ENCODE data around the gene GMIP. TPM values are rescaled to one million over a fixed set of nuclear protein-coding genes. Genes with fewer than 3 reads are reported as not detected.

Gene GMIP
- total and polyA plus RNA-seq, 2 of the 13 experiments (the other 11 are each of a cell fraction or from before 2014, with no cell fraction given), result 1.5 to 1.8 TPM

DNA sequence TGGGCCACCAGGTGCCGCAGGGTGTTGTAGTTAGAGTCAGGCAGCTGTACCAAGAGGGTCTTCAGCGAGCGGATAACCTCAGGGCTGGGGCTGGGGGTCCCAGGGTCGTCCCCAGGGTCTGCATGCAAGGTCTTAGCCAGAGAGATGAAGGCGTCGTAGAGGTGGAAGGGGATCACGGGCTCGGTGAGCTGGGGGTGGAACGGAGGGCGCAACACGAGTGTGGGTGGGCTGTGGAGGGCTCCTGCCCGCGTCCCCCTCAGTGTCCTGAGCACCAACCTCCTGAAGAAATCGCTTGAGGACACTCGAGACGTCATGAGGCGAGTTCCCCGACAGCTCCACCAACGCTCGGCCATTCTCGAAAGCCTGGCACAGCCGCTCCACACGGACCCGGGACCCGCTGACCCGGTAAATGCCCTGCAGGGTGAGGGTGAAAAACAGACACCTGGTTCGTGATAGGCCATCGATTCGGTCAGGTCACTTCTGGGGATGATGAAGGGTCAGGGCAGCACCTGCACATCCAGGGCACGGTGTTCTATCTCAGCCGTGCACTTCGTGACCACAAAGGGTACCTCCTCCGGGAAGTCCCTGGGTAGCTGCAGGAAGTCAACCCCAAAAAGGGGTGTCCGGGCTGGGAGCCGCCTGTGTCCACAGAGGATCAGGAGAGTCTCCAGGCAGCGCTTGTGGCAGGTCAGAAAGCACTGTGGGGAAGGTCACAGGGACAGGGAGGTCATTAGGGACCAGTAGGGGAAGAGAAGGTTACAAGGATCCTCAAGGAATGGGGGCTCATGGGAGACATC lies 8.7 kb downstream of the GMIP start (continued):
- TF ChIP-seq, protein P1, sequence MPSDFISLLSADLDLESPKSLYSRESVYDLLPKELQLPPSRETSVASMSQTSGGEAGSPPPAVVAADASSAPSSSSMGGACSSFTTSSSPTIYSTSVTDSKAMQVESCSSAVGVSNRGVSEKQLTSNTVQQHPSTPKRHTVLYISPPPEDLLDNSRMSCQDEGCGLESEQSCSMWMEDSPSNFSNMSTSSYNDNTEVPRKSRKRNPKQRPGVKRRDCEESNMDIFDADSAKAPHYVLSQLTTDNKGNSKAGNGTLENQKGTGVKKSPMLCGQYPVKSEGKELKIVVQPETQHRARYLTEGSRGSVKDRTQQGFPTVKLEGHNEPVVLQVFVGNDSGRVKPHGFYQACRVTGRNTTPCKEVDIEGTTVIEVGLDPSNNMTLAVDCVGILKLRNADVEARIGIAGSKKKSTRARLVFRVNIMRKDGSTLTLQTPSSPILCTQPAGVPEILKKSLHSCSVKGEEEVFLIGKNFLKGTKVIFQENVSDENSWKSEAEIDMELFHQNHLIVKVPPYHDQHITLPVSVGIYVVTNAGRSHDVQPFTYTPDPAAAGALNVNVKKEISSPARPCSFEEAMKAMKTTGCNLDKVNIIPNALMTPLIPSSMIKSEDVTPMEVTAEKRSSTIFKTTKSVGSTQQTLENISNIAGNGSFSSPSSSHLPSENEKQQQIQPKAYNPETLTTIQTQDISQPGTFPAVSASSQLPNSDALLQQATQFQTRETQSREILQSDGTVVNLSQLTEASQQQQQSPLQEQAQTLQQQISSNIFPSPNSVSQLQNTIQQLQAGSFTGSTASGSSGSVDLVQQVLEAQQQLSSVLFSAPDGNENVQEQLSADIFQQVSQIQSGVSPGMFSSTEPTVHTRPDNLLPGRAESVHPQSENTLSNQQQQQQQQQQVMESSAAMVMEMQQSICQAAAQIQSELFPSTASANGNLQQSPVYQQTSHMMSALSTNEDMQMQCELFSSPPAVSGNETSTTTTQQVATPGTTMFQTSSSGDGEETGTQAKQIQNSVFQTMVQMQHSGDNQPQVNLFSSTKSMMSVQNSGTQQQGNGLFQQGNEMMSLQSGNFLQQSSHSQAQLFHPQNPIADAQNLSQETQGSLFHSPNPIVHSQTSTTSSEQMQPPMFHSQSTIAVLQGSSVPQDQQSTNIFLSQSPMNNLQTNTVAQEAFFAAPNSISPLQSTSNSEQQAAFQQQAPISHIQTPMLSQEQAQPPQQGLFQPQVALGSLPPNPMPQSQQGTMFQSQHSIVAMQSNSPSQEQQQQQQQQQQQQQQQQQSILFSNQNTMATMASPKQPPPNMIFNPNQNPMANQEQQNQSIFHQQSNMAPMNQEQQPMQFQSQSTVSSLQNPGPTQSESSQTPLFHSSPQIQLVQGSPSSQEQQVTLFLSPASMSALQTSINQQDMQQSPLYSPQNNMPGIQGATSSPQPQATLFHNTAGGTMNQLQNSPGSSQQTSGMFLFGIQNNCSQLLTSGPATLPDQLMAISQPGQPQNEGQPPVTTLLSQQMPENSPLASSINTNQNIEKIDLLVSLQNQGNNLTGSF (CRISPR knock-in tag; IDR thresholded peaks at IDR 0.05), result no peak
- TF ChIP-seq, protein P2, sequence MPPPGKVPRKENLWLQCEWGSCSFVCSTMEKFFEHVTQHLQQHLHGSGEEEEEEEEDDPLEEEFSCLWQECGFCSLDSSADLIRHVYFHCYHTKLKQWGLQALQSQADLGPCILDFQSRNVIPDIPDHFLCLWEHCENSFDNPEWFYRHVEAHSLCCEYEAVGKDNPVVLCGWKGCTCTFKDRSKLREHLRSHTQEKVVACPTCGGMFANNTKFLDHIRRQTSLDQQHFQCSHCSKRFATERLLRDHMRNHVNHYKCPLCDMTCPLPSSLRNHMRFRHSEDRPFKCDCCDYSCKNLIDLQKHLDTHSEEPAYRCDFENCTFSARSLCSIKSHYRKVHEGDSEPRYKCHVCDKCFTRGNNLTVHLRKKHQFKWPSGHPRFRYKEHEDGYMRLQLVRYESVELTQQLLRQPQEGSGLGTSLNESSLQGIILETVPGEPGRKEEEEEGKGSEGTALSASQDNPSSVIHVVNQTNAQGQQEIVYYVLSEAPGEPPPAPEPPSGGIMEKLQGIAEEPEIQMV (CRISPR knock-in tag; IDR thresholded peaks at IDR 0.05; ENCODE audit: low read depth), result no peak
- TF ChIP-seq ZSCAN31 (CRISPR knock-in tag; IDR thresholded peaks at IDR 0.05; ENCODE audit: low read depth) (no peak), TAF1 (CRISPR knock-in tag; IDR thresholded peaks at IDR 0.05) (no peak)
- TF ChIP-seq, protein P3, sequence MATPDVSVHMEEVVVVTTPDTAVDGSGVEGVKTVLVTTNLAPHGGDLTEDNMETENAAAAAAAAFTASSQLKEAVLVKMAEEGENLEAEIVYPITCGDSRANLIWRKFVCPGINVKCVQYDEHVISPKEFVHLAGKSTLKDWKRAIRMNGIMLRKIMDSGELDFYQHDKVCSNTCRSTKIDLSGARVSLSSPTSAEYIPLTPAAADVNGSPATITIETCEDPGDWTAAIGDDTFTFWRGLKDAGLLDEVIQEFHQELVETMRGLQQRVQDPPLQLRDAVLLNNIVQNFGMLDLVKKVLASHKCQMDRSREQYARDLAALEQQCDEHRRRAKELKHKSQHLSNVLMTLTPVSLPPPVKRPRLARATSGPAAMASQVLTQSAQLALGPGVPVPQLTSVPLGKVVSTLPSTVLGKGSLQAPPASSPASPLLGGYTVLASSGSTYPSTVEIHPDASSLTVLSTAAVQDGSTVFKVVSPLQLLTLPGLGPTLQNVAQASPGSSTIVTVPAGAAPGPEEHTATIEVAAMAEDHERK (CRISPR knock-in tag; IDR thresholded peaks at IDR 0.05; ENCODE audit: low read depth), result no peak
- TF ChIP-seq, protein P4, sequence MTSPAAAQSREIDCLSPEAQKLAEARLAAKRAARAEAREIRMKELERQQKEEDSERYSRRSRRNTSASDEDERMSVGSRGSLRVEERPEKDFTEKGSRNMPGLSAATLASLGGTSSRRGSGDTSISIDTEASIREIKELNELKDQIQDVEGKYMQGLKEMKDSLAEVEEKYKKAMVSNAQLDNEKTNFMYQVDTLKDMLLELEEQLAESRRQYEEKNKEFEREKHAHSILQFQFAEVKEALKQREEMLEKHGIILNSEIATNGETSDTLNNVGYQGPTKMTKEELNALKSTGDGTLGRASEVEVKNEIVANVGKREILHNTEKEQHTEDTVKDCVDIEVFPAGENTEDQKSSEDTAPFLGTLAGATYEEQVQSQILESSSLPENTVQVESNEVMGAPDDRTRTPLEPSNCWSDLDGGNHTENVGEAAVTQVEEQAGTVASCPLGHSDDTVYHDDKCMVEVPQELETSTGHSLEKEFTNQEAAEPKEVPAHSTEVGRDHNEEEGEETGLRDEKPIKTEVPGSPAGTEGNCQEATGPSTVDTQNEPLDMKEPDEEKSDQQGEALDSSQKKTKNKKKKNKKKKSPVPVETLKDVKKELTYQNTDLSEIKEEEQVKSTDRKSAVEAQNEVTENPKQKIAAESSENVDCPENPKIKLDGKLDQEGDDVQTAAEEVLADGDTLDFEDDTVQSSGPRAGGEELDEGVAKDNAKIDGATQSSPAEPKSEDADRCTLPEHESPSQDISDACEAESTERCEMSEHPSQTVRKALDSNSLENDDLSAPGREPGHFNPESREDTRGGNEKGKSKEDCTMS (CRISPR knock-in tag; conservative IDR thresholded peaks at IDR 0.05), result no peak

All from HepG2 (cell line).